SU-DHL-6 (cell line): ENCODE measurements around the gene GNA14.

ENCODE experiments used
- H2AFZ ChIP-seq: fragments of 200-600 bp; sonication (generic); 2 replicates; pipeline ENCODE4 v1.6.1; 2014; ENCODE audit warnings: low read depth, mild to moderate bottlenecking, moderate library complexity, mixed read lengths, antibody characterized with exemption, low read length; ENCODE audit not compliant: severe bottlenecking
- H3F3A ChIP-seq: fragments of 200-600 bp; shearing (Covaris generic); 2 replicates; pipeline ENCODE4 v1.6.0; 2016; ENCODE audit warnings: antibody characterized with exemption, mild to moderate bottlenecking; ENCODE audit not compliant: insufficient read depth
- H3K27ac ChIP-seq: fragments of 200-600 bp; sonication (generic); 2 replicates; pipeline ENCODE4 v1.5.1; 2016; ENCODE audit warnings: low read depth, mild to moderate bottlenecking, low read length, moderate library complexity, mixed read lengths
- H3K27me3 ChIP-seq: fragments of 200-600 bp; sonication (generic), shearing (Covaris generic); 2 replicates; pipeline ENCODE4 v1.6.0; 2014; ENCODE audit warnings: mild to moderate bottlenecking, low read length
- H3K36me3 ChIP-seq: fragments of 200-600 bp; sonication (generic); 2 replicates; pipeline ENCODE4 v1.6.1; 2014; ENCODE audit warnings: mild to moderate bottlenecking, low read length, mixed read lengths
- H3K4me2 ChIP-seq: fragments of 300-600, 200-600 bp; shearing (Covaris generic), sonication (generic); 2 replicates; pipeline ENCODE4 v1.6.0; 2014; ENCODE audit warnings: low read length, low read depth, mild to moderate bottlenecking; ENCODE audit not compliant: poor library complexity, severe bottlenecking
- H3K4me3 ChIP-seq: fragments of 200-600 bp; sonication (generic); 2 replicates; pipeline ENCODE4 v1.5.1; 2014; ENCODE audit warnings: antibody characterized with exemption, low read length, mild to moderate bottlenecking, mixed read lengths; ENCODE audit not compliant: insufficient read depth, poor library complexity, severe bottlenecking
- H3K79me2 ChIP-seq: fragments of 200-600 bp; sonication (generic); 2 replicates; pipeline ENCODE4 v1.6.1; 2014; ENCODE audit warnings: mild to moderate bottlenecking, low read length, moderate library complexity; ENCODE audit not compliant: insufficient read depth
- H3K9ac ChIP-seq: fragments of 200-600 bp; sonication (generic); 2 replicates; pipeline ENCODE4 v1.7.0; 2014; ENCODE audit warnings: mild to moderate bottlenecking, low read length
- H3K9me2 ChIP-seq: fragments of 200-600 bp; sonication (generic); replicated peaks from 2 replicates; pipeline ENCODE4 v1.6.1; 2014; ENCODE audit warnings: low read length; ENCODE audit not compliant: insufficient read depth
- H3K9me3 ChIP-seq: fragments of 200-600 bp; sonication (generic); 2 replicates; pipeline ENCODE4 v1.6.1; 2014; ENCODE audit warnings: low read length, mixed read lengths; ENCODE audit not compliant: insufficient read depth
- H4K20me1 ChIP-seq: fragments of 200-600 bp; sonication (generic); 2 replicates; pipeline ENCODE4 v1.6.1; 2014; ENCODE audit warnings: low read depth, mild to moderate bottlenecking, antibody characterized with exemption, low read length, moderate library complexity, mixed read lengths
- CTCF ChIP-seq: fragments of 200-600 bp; sonication (generic); IDR thresholded peaks from one replicate; pipeline ENCODE4 v1.5.1; 2017; ENCODE audit warnings: antibody characterized with exemption, mild to moderate bottlenecking, low read length, moderate library complexity; ENCODE audit not compliant: insufficient read depth, poor library complexity, severe bottlenecking
- EZH2phosphoT487 ChIP-seq: fragments of 200-600 bp; sonication (generic), shearing (Covaris generic); conservative IDR thresholded peaks from 2 replicates; pipeline ENCODE4 v1.6.1; 2018; ENCODE audit warnings: mild to moderate bottlenecking, antibody characterized with exemption, low read length, moderate library complexity, mixed read lengths

Gene GNA14

DNA sequence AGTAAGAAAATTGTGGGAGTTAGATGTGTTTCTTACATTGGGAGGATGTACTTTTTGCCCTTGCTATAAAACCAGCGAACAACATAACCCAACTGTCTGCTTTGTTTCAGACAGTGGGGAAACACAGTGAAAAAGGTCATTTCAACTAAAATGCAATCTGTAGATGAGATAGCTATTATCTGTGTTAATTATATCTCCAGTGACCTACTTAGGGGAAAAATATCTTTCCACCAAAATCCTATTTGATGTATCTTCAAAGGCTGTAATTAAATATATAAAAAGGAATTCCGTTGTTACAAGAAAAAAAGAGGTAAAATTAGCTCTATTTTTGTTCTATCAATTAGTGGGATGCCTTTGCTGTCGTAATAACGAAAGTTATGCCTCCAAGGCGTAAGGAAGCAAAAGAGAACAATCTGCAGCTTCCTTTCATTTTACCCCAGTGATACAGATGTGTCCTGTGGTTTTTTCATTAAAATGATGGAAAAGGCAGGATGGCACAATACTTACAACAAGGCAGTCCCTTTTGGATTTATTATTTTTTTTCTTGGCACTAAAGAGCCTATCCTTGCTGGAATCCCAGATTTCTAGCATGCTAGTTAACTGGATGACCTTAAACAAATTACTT, 100.9 kb downstream of the GNA14 start:
- no peaks in the 10 kb centered on the region for H3K9me2 ChIP-seq
- H3K4me3 ChIP-seq, result no peak overlapping the region
- H3K79me2 ChIP-seq, result no peaks in the 10 kb centered on the region
- no peak overlapping the region for H3K27ac ChIP-seq
- H2AFZ ChIP-seq, result no peak overlapping the region
- no peak for TF ChIP-seq CTCF
- no peak for TF ChIP-seq EZH2phosphoT487
- H3K9me3 ChIP-seq, result no peaks in the 10 kb centered on the region
- H3K36me3 ChIP-seq, result no peaks in the 10 kb centered on the region
- no peak overlapping the region for H3K4me2 ChIP-seq
- H3K27me3 ChIP-seq, result no peaks in the 10 kb centered on the region
- H3F3A ChIP-seq, result no peaks in the 10 kb centered on the region
- no peak overlapping the region for H3K9ac ChIP-seq
- H4K20me1 ChIP-seq, result no peaks in the 10 kb centered on the region

DNA sequence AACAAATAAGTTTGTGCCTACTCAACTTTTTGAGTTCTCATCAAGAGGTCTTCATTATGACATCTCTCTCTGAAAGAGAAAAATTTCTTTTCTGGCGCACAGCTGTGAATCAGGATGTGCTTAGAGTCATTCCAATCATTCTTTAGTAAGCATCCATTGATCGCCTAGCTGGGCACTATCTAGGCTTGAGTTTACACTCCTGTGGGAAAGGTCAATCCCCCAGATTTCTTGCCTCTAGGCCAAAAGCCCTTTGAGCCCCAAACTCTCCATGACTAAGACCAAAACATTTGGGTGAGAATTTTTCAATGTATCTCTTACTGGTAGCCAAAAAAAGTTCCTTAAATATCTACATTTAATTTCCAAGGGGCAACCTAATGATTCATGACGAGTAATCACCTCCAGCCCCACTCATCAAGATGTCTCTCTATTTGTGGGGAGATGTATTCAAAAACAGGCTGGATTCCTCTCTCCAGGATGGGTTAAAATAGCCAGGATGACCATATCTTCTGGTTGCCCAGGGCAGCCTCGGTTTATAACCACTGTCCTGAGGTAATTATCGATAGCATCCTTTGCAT, 101.7 kb downstream of the GNA14 start:
- no peak overlapping the region for H3K9ac ChIP-seq
- no peaks in the 10 kb centered on the region for H3K9me3 ChIP-seq
- no peak overlapping the region for H3K27ac ChIP-seq
- H4K20me1 ChIP-seq, result no peaks in the 10 kb centered on the region
- no peaks in the 10 kb centered on the region for H3F3A ChIP-seq
- H3K9me2 ChIP-seq, result no peaks in the 10 kb centered on the region
- no peak overlapping the region for H3K4me3 ChIP-seq
- no peaks in the 10 kb centered on the region for H3K27me3 ChIP-seq
- H2AFZ ChIP-seq, result no peak overlapping the region
- H3K4me2 ChIP-seq, result no peak overlapping the region
- TF ChIP-seq EZH2phosphoT487 (no peak), CTCF (no peak)
- no peaks in the 10 kb centered on the region for H3K36me3 ChIP-seq
- H3K79me2 ChIP-seq, result no peaks in the 10 kb centered on the region

- Histone ChIP-seq H3K9ac (no peak overlapping the region), H3K27me3 (no peaks in the 10 kb centered on the region), H3K36me3 (no peaks in the 10 kb centered on the region), H3K4me2 (no peak overlapping the region), H4K20me1 (no peaks in the 10 kb centered on the region), H3K79me2 (no peaks in the 10 kb centered on the region), H2AFZ (no peak overlapping the region), H3K9me2 (no peaks in the 10 kb centered on the region), H3K9me3 (no peaks in the 10 kb centered on the region; the same call in 1 of the 2 replicates), H3F3A (no peaks in the 10 kb centered on the region), H3K27ac (no peak overlapping the region), H3K4me3 (no peak overlapping the region)
- no peak for TF ChIP-seq EZH2phosphoT487
- TF ChIP-seq CTCF, result no peak
These were observed 103.6 kb downstream of the GNA14 start for GRCh38 chr9:77544546-77544945.
